ENCODE measurements around the gene ENAH. TPM values are rescaled to one million over a fixed set of nuclear protein-coding genes. Genes with fewer than 3 reads are reported as not detected.
A peak's percentile ranks its signal among the peaks of the same experiment; 100 is the strongest.
"Not testable (repeated sequence)": the region's sequence is repeated elsewhere in the genome, so short reads cannot be mapped to it uniquely, and the experiment has no call there.

ENAH gene
- total RNA-seq, 3 donors from 2014 or later: 0.90 to 1.3 (median 1.1) TPM

DNA sequence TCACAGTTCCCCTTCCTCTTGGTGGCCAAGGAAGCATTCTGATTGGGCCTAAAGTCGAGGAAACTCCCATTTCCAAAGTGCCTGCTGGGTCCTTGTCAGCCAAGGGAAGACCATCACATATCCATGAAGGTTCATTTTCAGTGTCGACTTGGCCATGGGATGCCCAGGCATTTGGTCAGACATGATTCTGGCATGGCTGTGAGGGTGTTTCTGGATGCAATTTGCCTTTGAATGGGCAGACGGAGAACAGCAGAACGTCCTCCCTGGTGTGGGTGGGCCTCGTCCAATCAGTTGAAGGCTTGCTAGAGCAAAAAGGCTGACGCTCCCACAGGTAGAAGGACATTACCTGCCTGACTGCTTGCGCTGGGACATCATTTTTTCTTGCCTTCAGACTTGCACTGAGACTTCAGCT, 176.8 kb downstream of the ENAH start:
- no peaks in the 10 kb centered on the region for H3K9me3 Mint-ChIP-seq
- peaks cover 43% of the 10 kb centered on the region for H3K4me1 Mint-ChIP-seq (ENCODE audit: low read depth)

DNA sequence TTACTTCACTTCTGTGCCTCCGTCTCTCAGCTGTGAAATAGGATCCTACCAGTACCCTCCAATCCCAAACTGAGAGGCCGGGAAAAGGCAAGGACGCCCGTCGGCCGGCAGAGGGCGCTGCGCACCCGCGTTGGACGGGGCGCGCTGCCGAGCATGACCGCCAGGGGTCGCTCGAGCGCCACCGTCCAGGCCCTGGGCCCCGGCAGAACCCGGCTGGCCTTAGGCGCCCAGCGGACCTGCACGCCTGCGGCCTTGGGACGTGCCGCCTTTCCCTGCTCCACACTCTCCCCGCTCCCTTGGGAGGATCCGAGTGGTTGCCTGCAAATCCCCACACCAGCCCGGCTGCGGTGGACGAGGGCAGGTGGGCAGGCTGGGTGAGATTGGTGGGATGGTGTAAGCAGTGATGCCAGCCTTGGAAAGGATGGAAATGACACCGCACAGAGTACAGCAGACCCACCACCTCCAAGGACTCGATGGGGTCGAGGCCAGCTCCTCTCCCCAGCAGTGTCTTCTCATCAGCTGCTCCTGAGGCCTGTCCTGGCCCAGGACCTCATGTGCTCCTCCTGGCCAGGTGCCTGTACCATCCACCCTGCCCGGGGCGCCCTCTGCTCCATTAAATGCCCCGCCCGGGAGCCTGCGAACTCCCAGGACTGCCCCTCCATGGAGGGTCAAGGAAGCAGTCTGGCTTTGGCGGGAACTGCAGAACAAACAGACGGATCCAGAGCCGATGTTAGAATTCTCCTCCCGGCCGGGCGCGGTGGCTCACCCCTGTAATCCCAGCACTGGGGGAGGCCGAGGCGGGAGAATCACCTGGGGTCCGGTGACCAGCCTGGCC, 177.7 kb downstream of the ENAH start:
- Mint-ChIP-seq H3K4me3 (no peak overlapping the region), H3K9me3 (no peaks in the 10 kb centered on the region), H3K27me3 (ENCODE audit: low read depth) (no peaks in the 10 kb centered on the region), H3K4me1 (ENCODE audit: low read depth) (peaks cover 41% of the 10 kb centered on the region), H3K36me3 (ENCODE audit: insufficient read depth) (no peaks in the 10 kb centered on the region)
- ATAC-seq (peak; percentile 82), DNase-seq (peak; percentile 53)

More for the DNA sequence above, 176.8 kb downstream of the ENAH start:
- DNase-seq (no peak), ATAC-seq (no peak)
- Mint-ChIP-seq H3K27me3 (ENCODE audit: low read depth) (no peaks in the 10 kb centered on the region), H3K4me3 (no peak overlapping the region), H3K36me3 (ENCODE audit: insufficient read depth) (no peaks in the 10 kb centered on the region)

DNA sequence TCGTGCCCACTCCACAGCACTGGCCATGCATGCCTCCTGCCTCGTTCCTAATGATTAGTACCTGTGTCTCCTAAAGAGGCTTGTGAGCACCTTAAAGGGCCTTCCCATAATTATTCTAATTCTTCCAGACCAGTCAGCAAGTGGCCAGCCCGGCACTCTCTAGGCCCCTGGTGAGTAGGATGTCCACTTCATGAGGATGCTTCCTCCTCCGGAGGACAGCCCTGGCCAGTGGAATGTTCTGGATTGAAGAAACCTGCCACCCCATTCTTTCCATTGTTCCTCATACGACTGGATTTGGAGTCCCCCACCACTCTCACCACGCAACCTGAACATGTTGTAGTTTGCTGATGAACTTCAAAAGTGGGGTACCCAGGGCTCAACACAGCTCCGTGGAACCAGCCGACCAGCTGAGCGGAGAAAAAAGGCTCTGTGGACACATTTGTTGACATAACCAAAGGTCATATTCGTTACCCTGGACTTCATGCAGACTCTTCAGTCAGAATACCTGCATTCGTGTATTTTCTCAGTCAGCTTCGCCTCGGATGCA, 178.4 kb downstream of the ENAH start:
- Mint-ChIP-seq H3K9me3 (no peaks in the 10 kb centered on the region), H3K4me3 (no peak overlapping the region), H3K27me3 (ENCODE audit: low read depth) (no peaks in the 10 kb centered on the region), H3K4me1 (ENCODE audit: low read depth) (peaks cover 41% of the 10 kb centered on the region), H3K36me3 (ENCODE audit: insufficient read depth) (no peaks in the 10 kb centered on the region)
- no peak for DNase-seq
- ATAC-seq: no peak

DNA sequence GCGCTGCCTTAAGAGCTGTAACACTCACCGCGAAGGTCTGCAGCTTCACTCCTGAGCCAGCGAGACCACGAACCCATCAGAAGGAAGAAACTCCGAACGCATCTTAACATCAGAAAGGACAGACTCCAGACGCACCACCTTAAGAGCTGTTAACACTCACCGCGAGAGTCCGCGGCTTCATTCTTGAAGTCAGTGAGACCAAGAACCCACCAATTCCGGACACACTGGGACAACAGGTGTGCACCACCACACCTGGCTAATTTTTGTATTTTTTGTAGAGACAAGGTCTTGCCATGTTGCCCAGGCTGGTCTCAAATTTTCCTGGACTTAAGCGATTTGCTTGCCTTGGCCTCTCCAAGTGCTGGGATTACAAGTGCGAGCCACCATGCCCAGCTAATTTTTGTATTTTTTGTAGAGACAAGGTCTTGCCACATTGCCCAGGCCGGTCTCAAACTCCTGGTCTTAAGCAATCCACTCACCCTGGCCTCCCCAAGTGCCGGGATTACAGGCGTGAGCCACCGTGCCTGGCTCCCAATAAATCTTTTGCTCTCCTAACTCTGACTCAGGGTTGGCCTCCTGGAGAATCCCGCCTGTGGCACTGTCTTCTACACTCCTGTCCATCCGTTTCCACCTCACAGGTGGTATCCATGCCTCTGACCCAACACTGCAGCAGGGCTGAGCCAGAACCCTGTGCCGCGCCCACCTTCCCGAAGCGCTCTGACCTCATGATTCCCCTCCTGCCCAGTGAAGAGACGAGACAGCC, 179.1 kb downstream of the ENAH start:
- H3K4me3 Mint-ChIP-seq; DNase-seq; ATAC-seq; H3K27me3 Mint-ChIP-seq (ENCODE audit: low read depth); H3K9me3 Mint-ChIP-seq; H3K36me3 Mint-ChIP-seq (ENCODE audit: insufficient read depth): not testable (repeated sequence)
- peaks cover 43% of the 10 kb centered on the region for H3K4me1 Mint-ChIP-seq (ENCODE audit: low read depth)

DNA sequence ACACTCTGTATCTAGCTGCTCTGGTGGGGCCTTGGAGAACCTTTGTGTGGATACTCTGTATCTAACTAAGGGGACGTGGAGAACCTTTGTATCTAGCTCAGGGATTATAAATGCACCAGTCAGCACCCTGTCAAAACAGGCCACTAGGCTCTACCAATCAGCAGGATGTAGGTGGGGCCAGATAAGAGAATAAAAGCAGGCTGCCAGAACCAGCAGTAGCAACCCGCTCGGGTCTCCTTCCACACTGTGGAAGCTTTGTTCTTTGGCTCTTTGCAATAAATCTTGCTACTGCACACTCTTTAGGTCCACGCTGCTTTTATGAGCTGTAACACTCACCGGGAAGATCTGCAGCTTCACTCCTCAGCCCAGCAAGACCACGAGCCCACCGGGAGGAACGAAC, 179.7 kb downstream of the ENAH start:
- not testable (repeated sequence) for H3K27me3 Mint-ChIP-seq (ENCODE audit: low read depth); H3K4me3 Mint-ChIP-seq; H3K36me3 Mint-ChIP-seq (ENCODE audit: insufficient read depth); ATAC-seq; DNase-seq; H3K9me3 Mint-ChIP-seq
- peaks cover 48% of the 10 kb centered on the region for H3K4me1 Mint-ChIP-seq (ENCODE audit: low read depth)

DNA sequence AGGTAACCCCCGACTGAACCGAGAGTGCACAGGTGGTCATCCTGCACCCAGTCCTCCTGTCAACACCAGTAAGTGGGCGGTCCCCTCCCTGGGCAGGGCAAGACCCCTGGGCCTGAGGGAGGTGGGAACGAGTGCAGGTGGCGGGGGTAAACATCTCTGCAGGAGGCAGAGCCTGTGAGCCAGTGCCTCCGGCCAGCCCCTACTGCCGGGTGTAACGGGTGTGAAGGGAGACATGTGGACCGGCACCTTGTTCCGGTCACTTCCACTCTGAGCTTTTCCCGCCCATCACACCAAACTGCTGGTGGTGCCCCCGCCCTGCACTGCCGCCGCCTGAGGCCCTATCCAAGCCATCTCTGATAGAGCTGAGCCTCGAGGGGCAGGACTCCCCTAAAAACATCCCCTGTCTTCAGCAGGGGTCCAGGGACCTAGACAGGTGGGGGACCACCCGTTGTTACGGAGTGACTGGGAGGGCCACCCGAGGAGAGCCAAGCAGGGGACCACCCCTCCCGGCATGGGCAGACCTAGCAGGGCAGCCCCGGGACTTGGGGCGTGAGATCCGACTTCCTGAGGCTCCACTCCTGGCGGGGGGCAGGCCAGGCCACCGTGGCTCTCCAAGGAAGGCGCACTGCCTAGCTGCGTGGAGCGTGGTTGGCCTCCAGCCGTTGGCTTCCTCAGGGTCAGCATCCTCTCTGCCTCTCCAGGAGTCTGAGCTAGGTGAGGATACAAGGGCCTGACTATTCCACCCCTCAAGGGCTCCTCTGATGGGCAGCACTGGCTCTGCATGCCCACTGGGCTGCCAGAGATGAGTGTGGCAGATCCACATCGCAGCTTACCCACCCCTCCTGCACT, 181.2 kb downstream of the ENAH start:
- Mint-ChIP-seq H3K4me1 (ENCODE audit: low read depth) (peaks cover 42% of the 10 kb centered on the region), H3K4me3 (no peak overlapping the region), H3K36me3 (ENCODE audit: insufficient read depth) (no peaks in the 10 kb centered on the region), H3K27me3 (ENCODE audit: low read depth) (no peaks in the 10 kb centered on the region), H3K9me3 (no peaks in the 10 kb centered on the region)
- ATAC-seq (no peak), DNase-seq (no peak)

DNA sequence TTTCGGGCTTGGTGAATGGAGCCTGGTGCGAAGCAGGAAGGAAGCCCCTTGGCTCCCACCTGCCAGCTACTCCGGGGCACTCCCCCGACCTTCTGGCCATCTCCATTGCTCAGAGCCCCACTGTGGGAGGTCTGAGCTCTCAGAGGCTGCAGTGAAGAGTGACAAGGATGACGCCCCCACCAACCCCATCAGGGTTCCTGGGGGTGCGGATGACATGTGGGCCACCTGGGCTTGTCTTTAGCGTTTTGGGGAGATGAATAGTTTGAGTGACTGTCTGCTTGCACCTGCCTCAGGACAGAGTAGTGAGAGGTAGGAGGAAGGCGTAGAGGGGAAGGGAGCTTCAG, 181.8 kb downstream of the ENAH start:
- no peaks in the 10 kb centered on the region for H3K9me3 Mint-ChIP-seq
- DNase-seq: no peak
- no peak for ATAC-seq
- no peak overlapping the region for H3K4me3 Mint-ChIP-seq
- H3K36me3 Mint-ChIP-seq (ENCODE audit: insufficient read depth): no peaks in the 10 kb centered on the region
- H3K4me1 Mint-ChIP-seq (ENCODE audit: low read depth): peaks cover 42% of the 10 kb centered on the region
- H3K27me3 Mint-ChIP-seq (ENCODE audit: low read depth): no peaks in the 10 kb centered on the region

DNA sequence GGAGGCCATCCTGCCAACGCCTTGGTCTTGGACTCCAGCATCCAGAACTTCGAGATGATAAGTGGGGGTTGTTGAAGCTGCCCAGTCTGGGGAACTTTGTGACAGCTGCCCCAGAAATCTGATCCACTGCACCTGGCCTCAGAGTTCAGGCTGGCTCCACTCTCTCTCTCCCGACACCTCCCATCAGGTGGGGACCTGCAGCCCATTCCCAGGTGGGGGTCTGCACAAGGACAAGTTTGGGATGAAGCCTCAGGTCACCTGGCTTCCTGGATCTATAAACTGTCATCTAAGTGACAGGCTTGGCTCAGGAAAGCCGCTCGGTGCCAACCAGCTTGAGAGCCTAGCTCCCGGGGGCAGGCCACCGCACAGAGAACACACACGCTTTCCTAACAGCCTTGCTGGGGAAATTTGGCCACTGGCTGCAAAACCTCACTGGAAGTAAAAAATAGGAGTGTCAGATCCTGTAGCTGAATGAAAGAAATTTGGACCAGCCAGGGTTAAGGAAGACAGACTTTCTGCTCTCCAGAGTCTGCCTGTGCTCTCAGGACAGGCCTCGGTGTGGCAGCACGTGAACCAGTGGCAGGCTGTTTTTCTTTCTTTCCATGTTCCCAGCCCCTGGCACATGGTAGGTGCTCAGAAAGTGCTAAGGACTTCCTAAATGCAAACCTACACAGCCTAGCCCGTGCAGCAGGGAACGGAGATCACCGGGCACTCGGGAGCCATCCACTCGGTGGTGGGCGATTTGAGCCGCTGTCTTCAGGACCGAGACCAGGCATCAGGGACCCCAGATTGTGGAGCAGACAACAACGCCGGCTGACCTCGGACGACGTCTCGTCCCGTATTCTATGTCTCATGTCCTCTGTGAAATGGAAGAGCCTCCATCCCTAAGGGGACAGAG, 182.5 kb downstream of the ENAH start:
- Mint-ChIP-seq H3K27me3 (ENCODE audit: low read depth) (no peaks in the 10 kb centered on the region), H3K36me3 (ENCODE audit: insufficient read depth) (no peaks in the 10 kb centered on the region), H3K4me3 (no peak overlapping the region), H3K9me3 (no peaks in the 10 kb centered on the region), H3K4me1 (ENCODE audit: low read depth) (peaks cover 46% of the 10 kb centered on the region)
- no peak for ATAC-seq
- DNase-seq: no peak

DNA sequence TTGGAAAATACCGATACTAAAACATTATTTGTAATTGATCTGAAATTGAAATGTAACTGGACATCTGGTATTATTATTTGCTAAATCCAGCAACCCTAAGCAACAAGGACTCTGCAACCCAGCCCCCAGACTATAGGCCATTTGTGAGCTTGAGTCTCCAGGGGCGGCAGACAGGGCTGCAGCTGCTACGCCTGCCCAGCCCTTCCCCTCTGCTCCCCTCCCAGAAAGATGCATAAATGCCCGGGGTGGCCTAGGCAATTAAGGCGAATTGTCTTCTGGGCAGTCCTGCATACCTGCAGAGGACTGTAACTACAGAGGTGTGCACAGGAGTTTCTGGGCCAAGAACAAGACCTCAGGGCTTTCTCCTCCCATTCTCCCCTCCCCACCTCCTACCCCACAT, 183.9 kb downstream of the ENAH start:
- DNase-seq (no peak), ATAC-seq (no peak)
- Mint-ChIP-seq H3K9me3 (no peaks in the 10 kb centered on the region), H3K27me3 (ENCODE audit: low read depth) (no peaks in the 10 kb centered on the region), H3K36me3 (ENCODE audit: insufficient read depth) (no peaks in the 10 kb centered on the region), H3K4me1 (ENCODE audit: low read depth) (peaks cover 42% of the 10 kb centered on the region), H3K4me3 (peak overlapping the region; percentile 90)

DNA sequence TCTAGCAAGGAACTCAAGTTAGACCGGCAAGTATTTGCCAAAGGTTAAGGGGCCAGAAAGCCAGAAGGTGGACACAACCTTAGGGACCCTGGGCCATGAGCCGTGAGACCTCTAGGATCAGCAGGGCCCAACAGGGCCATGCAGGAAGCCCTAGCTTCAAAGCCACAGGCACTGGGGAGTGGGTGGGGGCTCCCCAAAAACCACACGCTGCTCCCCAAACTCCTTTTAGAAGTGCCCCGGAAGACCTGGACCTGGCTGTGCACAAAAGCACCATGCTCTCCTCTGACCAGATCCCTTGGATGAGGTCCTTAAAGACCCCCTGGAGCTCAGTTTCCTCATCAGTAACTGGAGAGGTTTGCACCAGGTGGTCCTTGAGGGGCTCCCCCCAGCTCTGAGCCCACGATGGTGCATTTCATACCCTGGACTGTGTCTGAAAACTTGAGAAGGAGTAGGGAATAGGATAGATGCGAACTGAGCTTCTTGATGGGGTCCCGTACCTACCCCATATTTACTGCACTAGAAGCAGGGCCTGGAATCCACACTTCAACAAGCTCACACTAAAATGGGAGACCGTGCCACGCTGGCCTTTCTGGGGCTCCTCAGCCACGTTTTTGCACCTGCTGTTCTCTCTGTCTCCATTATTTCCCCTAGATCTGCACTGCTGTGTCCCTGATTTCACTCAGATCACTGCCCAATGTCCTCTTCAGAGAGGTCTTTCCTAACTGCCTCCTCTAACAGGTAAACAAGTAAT, 184.5 kb downstream of the ENAH start:
- DNase-seq (no peak), ATAC-seq (no peak)
- H3K9me3 Mint-ChIP-seq: no peaks in the 10 kb centered on the region
- H3K36me3 Mint-ChIP-seq (ENCODE audit: insufficient read depth): no peaks in the 10 kb centered on the region
- H3K4me3 Mint-ChIP-seq: peak overlapping the region; percentile 90
- peaks cover 43% of the 10 kb centered on the region for H3K4me1 Mint-ChIP-seq (ENCODE audit: low read depth)
- no peaks in the 10 kb centered on the region for H3K27me3 Mint-ChIP-seq (ENCODE audit: low read depth)

DNA sequence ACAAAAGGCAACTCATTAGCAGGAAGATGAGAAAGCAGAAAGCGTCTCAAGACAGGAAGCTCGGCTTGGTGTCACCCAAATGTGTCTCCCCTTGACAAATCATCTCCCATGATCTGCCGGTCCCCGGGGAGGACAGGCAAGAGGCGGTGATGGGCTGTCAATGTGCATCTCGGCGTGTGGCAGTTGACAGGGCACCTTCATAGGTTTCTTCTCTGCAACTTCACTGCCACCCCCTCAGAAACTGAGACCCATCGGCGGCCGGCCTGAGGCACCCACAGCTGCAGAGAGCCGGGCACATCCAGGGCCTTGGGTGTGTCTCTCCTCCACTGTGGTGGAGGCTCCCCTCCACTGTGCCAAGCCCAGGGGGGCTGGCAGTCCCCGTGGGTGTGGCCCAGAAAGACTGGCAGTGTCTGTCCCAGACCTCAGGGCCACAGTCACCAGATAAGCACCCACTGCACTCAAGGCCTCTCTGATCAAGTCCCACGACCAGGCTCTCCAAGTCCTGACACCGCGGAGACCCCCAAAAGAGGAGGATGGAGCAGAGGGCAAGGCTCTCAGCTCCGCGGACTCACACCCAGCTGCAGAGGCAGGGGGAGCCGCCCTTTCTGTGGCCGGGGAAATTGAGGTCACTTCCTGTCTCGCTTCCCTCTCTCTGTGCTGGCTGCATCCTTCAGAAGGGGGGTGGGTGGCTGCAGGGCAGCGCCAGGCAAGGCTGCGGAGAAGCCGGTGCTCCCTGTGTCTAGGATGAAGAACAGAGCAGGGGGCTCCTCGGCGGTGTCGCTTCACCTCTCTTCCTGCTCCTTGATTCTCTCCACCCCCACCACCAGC, 185.5 kb downstream of the ENAH start:
- Mint-ChIP-seq H3K4me1 (ENCODE audit: low read depth) (peaks cover 45% of the 10 kb centered on the region), H3K36me3 (ENCODE audit: insufficient read depth) (no peaks in the 10 kb centered on the region), H3K27me3 (ENCODE audit: low read depth) (no peaks in the 10 kb centered on the region), H3K9me3 (no peaks in the 10 kb centered on the region), H3K4me3 (peak overlapping the region; percentile 90)
- ATAC-seq (peak; percentile 93), DNase-seq (peak; percentile 67)

DNA sequence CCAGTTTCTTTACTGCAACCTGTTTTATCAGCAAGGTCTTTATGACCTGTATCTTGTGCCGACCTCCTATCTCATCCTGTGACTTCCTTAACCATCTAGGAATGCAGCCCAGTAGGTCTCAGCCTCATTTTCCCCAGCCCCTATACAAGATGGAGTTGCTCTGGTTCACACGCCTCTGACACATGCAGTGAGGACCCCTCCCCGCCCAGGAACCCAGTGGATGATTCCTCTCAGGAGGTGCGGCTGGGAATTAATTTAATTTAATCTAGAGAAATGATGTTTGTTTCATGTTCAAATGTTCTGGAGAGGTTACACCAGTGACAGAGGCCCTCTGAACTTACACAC, 186.1 kb downstream of the ENAH start:
- peaks cover 49% of the 10 kb centered on the region for H3K4me1 Mint-ChIP-seq (ENCODE audit: low read depth)
- peak overlapping the region; percentile 90 for H3K4me3 Mint-ChIP-seq
- no peaks in the 10 kb centered on the region for H3K27me3 Mint-ChIP-seq (ENCODE audit: low read depth)
- H3K36me3 Mint-ChIP-seq (ENCODE audit: insufficient read depth): no peaks in the 10 kb centered on the region
- DNase-seq: no peak
- H3K9me3 Mint-ChIP-seq: no peaks in the 10 kb centered on the region
- ATAC-seq: no peak
